Activated effector memory CD4-positive, alpha-beta T cell treated with Interleukin-2 at 50 U/mL for 16 hours (primary cell): Measurements from ENCODE around the gene CLDN10.

Source experiments
- DNase-seq: peaks from one replicate; pipeline ENCODE4 v3.0.0-alpha.2; 2020

CLDN10 gene

GRCh38 chr13:95603887-95604555 is 51.5 kb downstream of the CLDN10 start:
- DNase-seq: no peak

GRCh38 chr13:95604556-95604915 is 52.0 kb downstream of the CLDN10 start:
- DNase-seq: no peak

- no peak for DNase-seq
Measured at GRCh38 chr13:95605448-95606125, 53.1 kb downstream of the CLDN10 start.

DNA sequence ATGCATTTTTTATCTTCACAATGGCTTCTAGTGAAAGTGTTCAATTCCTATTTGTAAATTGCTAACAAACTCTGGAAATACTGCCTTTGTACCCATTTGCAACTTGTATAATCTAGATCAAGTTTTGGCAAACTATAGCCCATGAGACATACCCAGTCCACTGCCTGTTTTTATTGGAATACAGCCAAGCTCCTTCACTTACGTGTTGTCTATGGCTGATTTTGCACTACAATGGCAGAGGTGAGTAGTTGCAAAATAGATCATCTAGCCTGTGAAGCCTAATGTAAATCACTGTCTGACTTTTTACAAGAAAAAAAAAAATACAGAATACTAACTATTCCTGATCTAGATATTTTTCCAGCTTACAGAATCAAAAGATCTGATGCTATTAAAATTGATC is 54.8 kb downstream of the CLDN10 start:
- no peak for DNase-seq

DNA sequence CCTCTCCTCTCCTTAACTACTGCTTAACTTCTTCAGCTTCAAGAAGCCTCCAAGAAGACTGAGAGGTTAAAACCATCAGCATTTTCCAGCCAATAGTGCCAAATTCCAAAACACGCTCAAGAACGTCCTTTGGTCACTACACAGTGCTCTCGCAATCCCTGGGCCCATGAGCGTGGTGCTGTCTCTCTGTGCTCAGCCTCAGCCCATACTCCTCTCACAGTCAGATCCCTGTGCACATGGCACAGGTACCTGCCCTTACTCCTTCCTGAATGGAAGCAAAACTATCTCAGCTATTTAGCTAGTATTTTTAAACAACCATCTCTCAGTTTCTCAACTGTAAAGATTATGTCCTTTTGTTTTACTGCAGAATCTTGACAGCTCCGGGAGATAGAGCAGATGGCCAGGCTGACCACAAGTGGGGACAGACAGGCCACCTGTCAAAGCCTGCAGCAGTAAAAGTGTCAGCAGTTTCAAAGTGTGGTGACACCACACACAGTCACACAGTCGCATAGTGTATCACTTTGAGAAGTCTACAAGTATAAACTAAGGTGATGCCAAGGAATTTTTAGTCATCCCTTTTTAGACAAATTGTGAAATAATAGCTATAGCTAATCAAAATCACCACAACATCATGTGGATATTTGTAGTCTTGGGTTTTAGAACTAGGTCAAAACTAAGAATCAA is 56.3 kb downstream of the CLDN10 start:
- DNase-seq: no peak

GRCh38 chr13:95614641-95615245 is 62.2 kb downstream of the CLDN10 start:
- DNase-seq: no peak

DNA sequence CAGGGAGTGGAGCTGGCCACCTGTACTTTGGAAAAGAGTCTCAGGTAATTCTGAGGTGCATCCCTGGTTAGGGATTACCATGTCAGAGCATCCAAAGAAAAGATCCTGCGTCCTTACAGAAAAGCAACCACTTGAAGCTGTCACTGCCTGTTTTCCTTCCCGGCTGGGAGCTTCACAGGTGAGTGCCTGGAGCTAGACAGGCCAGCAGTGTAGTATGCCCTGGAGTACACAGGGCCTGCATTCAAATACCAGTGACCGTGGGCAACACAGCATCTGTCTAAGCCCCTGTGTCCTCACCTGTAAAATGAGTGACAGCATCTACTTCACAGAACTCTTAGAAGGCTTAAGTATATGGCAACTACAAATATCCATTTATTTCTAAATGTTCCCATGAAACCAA is 63.0 kb downstream of the CLDN10 start:
- DNase-seq: no peak

- DNase-seq: no peak
Measured at GRCh38 chr13:95620030-95620824, 67.7 kb downstream of the CLDN10 start.

DNA sequence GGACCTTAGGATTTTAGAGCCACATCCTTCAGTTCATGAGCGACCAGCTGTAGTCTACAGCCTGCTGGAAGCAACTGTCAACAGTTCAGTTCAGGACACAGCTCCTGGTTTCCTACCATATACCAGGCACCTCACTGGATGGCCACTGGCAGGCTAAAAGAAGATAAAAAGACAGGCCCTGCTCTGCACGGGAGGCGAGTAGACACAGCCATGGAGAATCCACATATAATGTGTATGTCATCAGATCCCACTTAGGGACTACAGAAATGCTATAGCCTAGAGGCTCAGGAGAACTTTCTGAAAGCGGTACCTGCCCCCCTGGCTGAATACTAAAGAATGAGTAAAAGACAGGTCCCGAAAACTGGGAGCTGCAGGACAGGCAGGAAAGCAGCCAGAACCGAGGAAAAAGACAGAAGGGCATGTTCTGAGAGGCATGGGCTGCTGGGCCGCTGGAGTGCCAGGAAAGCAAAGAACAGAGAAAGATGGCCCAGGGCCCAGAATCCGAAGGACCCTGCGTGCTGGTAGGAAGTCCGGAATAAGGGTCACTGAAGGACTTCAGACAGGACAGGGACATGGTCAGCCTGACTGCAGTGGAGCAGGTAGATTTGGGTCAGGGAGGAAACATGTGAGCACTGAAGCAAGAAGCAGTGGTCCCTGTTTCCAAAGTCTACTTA is 68.4 kb downstream of the CLDN10 start:
- DNase-seq: no peak

DNA sequence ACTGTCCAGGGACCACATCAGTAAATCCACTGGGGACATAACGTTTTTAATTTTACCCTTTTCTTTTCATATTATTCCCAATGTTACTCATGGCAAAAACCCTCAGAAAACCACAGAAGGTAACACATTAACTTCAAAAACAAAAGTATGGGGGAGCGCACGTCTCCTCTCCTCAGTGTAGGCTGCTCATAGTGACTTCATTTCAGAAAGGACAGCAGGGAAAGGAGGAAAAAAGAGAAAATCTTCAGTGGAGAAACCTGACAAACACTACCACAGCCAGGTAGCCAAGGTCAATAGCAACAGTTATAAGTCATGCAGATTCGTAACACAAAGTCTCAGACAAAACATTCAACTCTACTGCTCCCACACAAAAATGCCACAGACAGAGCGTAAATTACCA is 70.6 kb downstream of the CLDN10 start:
- DNase-seq: no peak

- DNase-seq: no peak
Measured at GRCh38 chr13:95624020-95624419, 71.5 kb downstream of the CLDN10 start.

GRCh38 chr13:95626768-95627167 is 74.2 kb downstream of the CLDN10 start:
- no peak for DNase-seq

GRCh38 chr13:95627590-95627989 is 75.1 kb downstream of the CLDN10 start:
- no peak for DNase-seq

- no peak for DNase-seq
Measured at GRCh38 chr13:95628488-95628887, 76.0 kb downstream of the CLDN10 start.

GRCh38 chr13:95629071-95629470 is 76.6 kb downstream of the CLDN10 start:
- DNase-seq: no peak
